ENCODE results near the gene ACOT8. TPM values are rescaled to one million over a fixed set of nuclear protein-coding genes. Genes with fewer than 3 reads are reported as not detected.
A peak's percentile ranks its signal among the peaks of the same experiment; 100 is the strongest.
"Not testable (repeated sequence)": the region's sequence is repeated elsewhere in the genome, so short reads cannot be mapped to it uniquely, and the experiment has no call there.

ACOT8 gene
- polyA plus RNA-seq, 6 donors from 2014 or later: 35.4 to 46.7 (median 38.7) TPM

DNA sequence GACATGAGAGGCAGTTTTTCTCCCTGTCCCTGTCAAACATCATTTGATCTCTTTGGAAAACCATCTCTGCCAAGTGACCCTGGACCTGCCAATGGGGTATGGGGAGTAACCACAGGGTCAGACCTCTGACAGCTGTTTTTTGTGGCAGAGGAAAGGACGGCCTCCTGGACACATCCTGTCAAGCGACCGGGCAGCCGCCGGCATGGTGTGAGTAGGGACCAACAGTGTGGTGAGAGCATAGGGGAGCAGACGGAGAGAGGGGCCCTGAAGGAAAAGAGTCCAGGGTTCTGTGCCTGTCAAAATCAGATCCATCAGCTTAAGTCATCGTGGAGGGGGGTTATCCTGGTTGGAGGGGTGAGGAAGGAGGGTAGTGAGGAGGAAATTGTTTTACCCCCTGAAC lies 55.3 kb downstream of the ACOT8 start:
- DNase-seq (no peak), ATAC-seq (ENCODE audit: low read depth in 2 of 2) (no peak)
- Mint-ChIP-seq H3K27ac (peak overlapping the region in 1 of 6 donors; percentile 44), H3K27me3 (no peaks in the 10 kb centered on the region), H3K4me1 (peaks cover 5 to 15% (median 15%) of the 10 kb centered on the region in 3 donors), H3K36me3 (peaks cover 9 to 25% of the 10 kb centered on the region in 2 donors), H3K9me3 (no peaks in the 10 kb centered on the region), H3K4me3 (no peak overlapping the region)

DNA sequence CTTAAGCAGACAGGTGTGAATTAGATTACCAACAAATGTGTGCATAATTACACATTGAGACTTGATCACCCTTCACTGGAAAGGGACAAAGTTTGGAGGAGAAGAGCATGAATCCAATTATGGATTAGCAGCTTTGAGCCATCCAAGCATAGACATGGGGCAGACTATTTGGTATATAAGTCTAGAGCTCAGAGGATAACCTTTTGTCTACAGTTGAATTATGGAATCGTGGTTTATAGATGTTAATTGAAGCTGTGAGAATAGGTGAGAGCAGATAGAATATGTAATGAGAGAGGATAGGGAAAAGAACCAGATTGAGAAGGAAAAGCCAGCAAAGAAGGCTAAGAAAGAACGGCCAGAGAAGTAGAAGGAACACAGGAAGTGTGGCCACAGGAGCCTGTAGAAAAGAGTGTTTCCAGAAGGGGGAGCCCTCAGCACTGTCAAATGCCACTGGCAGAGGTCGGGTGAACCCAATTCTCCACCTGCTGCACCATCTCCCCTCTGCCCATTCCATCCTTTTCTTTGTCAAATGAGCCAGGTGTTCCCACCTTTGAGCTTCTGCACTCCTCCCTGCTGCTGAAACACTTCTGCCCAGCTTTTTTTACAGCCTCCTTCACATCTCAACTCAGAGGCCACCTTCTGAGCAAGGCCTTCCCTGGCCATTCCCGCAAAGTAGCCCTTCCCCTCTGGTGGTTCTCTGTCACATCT lies 58.1 kb downstream of the ACOT8 start:
- H3K9me3 Mint-ChIP-seq: no peaks in the 10 kb centered on the region
- no peaks in the 10 kb centered on the region for H3K27me3 Mint-ChIP-seq
- peak; percentile 51 for DNase-seq
- H3K27ac Mint-ChIP-seq: peak overlapping the region in 4 of 6 donors; percentile 1 to 87 (median 60)
- H3K4me1 Mint-ChIP-seq: peaks cover 5 to 22% (median 15%) of the 10 kb centered on the region in 3 donors
- H3K4me3 Mint-ChIP-seq: peak overlapping the region in 1 of 8 donors; percentile 22
- peak; percentile 84 to 92 for ATAC-seq (ENCODE audit: low read depth in 2 of 2)
- peaks cover 12 to 25% of the 10 kb centered on the region in 2 donors for H3K36me3 Mint-ChIP-seq

DNA sequence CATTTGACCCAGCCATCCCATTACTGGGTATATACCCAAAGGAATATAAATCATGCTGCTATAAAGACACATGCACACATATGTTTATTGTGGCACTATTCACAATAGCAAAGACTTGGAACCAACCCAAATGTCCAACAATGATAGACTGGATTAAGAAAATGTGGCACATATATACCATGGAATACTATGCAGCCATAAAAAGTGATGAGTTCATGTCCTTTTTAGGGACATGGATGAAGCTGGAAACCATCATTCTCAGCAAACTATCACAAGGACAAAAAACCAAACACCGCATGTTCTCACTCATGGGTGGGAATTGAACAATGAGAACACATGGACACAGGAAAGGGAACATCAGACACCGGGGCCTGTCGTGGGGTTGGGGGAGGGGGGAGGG lies 59.2 kb downstream of the ACOT8 start:
- H3K9me3 Mint-ChIP-seq; ATAC-seq (ENCODE audit: low read depth in 2 of 2); H3K4me3 Mint-ChIP-seq; H3K27ac Mint-ChIP-seq; DNase-seq; H3K27me3 Mint-ChIP-seq: not testable (repeated sequence)
- H3K36me3 Mint-ChIP-seq: peaks cover 12 to 18% of the 10 kb centered on the region in 2 donors
- H3K4me1 Mint-ChIP-seq: peaks cover 6 to 25% (median 19%) of the 10 kb centered on the region in 3 donors

DNA sequence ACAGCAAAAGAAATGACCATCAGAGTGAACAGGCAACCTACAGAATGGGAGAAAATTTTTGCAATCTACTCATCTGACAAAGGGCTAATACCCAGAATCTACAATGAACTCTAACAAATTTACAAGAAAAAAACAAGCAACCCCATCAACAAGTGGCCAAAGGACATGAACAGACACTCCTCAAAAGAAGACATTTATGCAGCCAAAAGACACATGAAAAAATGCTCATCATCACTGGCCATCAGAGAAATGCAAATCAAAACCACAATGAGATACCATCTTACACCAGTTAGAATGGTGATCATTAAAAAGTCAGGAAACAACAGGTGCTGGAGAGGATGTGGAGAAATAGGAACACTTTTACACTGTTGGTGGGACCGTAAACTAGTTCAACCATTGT lies 59.7 kb downstream of the ACOT8 start:
- not testable (repeated sequence) for ATAC-seq (ENCODE audit: low read depth in 2 of 2); H3K27ac Mint-ChIP-seq; H3K9me3 Mint-ChIP-seq; H3K4me3 Mint-ChIP-seq; DNase-seq; H3K27me3 Mint-ChIP-seq
- peaks cover 12 to 18% of the 10 kb centered on the region in 2 donors for H3K36me3 Mint-ChIP-seq
- peaks cover 10 to 29% (median 24%) of the 10 kb centered on the region in 3 donors for H3K4me1 Mint-ChIP-seq

DNA sequence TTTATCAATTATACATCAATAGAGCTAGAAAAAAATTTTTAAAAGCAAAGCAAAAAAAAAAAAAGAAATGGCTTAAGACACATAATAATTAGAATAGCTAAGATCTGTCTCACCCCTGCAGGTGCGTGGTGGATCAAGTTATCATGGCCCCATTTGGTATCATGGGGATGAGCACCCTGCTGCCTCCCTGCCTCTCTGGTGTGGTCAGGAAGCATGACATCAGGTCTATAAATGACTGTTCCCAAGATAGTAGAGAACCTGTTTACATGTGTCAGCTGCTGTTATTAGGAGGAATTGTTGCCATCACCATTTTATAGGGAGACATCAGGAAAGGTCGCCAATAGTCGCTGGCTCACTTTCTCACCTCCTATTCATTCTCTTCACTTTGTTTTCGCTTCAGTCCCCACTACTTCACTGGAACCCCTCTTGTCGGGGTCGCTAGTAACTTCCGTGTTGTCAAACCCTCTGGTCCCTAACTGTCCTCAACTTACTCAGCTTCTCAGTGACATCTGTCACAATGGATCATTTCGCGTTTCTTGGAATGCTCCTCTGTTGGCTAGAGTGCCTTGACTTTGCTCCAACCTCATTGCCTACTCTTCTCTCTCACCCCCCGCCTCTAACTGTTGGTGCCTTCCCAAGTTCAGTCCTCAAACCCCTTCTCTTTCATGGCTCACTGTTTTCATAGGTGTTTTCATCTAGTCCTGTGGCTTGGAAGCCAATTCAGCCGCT lies 60.7 kb downstream of the ACOT8 start:
- Mint-ChIP-seq H3K36me3 (peaks cover 12 to 18% of the 10 kb centered on the region in 2 donors), H3K4me3 (peak overlapping the region in 1 of 8 donors; percentile 33), H3K9me3 (no peaks in the 10 kb centered on the region), H3K27ac (peak overlapping the region in 2 of 6 donors; percentile 20 to 80), H3K4me1 (peaks cover 16 to 37% (median 31%) of the 10 kb centered on the region in 3 donors), H3K27me3 (no peaks in the 10 kb centered on the region)
- DNase-seq (no peak), ATAC-seq (ENCODE audit: low read depth in 2 of 2) (no peak)

DNA sequence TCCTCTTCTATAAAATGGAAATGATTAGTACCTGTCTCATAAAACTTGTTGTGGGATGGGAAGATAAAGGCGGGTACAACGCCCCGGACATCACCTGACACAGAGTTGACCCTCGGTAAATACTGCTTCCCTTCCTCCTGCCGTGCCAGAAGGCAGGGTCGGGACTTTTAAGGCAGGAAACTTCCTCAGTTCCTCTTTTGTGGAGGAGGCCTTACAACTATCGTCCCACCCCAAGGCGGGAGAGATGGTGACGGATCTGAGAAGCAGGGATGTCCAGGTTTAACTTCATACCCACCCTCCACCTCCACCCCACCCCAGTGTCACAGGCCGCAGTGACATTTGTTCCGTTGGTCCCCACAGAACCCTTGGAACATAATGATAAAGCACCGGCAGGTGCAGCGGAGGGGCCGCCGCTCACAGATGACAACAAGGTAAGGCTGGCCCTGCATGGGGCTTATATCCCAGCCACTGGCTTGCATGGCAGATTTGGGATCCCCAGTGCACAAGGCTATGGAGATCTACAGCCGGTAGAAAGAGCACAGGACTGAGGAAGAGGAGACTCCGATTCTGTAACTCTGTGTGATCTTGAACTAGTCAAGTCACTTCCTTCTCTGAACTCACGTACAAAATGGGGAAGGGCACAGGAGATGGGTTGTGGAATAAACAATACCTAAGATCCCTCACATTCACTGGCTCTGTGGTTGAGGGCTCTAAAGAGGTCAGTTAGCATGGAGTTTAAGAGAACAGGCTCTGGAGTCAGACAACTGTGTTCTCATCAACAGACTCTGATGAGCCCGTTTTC lies 64.7 kb downstream of the ACOT8 start:
- peaks cover 8 to 18% of the 10 kb centered on the region in 2 donors for H3K36me3 Mint-ChIP-seq
- no peaks in the 10 kb centered on the region for H3K9me3 Mint-ChIP-seq
- H3K27ac Mint-ChIP-seq: peak overlapping the region; percentile 93 to 98 (median 96)
- ATAC-seq (ENCODE audit: low read depth in 2 of 2) (peak; percentile 31 to 37), DNase-seq (peak; percentile 41)
- H3K4me3 Mint-ChIP-seq: peak overlapping the region; percentile 75 to 100 (median 97)
- H3K27me3 Mint-ChIP-seq: no peaks in the 10 kb centered on the region
- peaks cover 12 to 27% (median 20%) of the 10 kb centered on the region in 3 donors for H3K4me1 Mint-ChIP-seq

Other genes starting within 250 kb of the ACOT8 start
- gene WFDC10A, start 227.7 kb downstream of the ACOT8 start, polyA plus RNA-seq (ENCODE audit: low read depth in 6 of 6): not detected
- not detected for gene WFDC9, start 226.1 kb downstream of the ACOT8 start, polyA plus RNA-seq (ENCODE audit: low read depth in 6 of 6)
- gene WFDC11, start 187.2 kb downstream of the ACOT8 start, polyA plus RNA-seq (ENCODE audit: low read depth in 6 of 6): not detected
- not detected for gene WFDC13, start 155.4 kb downstream of the ACOT8 start, polyA plus RNA-seq (ENCODE audit: low read depth in 6 of 6)
- not detected for gene WFDC10B, start 152.4 kb downstream of the ACOT8 start, polyA plus RNA-seq (ENCODE audit: low read depth in 6 of 6)
- gene SPINT4, start 135.0 kb downstream of the ACOT8 start, polyA plus RNA-seq (ENCODE audit: low read depth in 6 of 6): not detected
- not detected for gene WFDC3, start 65.5 kb downstream of the ACOT8 start, polyA plus RNA-seq (ENCODE audit: low read depth in 6 of 6)
- 10 to 100 TPM; 27.9 to 44.5 (median 37.7) TPM for gene DNTTIP1, start 65.4 kb downstream of the ACOT8 start, polyA plus RNA-seq (ENCODE audit: low read depth in 6 of 6)
- gene UBE2C, start 44.7 kb downstream of the ACOT8 start, polyA plus RNA-seq (ENCODE audit: low read depth in 6 of 6): under 1 TPM in 1 of 6 donors, not detected in 5; 0.53 TPM
- gene TNNC2, start 30.1 kb downstream of the ACOT8 start, polyA plus RNA-seq (ENCODE audit: low read depth in 6 of 6): 1 to 10 TPM in 1 of 6 donors, under 1 TPM in 2, not detected in 3; 0.64 to 1.2 (median 0.69) TPM
- gene SNX21, start 23.6 kb downstream of the ACOT8 start, polyA plus RNA-seq (ENCODE audit: low read depth in 6 of 6): 1 to 10 TPM in 3 of 6 donors, under 1 TPM in 2, not detected in 1; 0.45 to 1.9 (median 1.1) TPM
- gene ZSWIM3, start 222 bp upstream of the ACOT8 start, polyA plus RNA-seq (ENCODE audit: low read depth in 6 of 6): 1 to 10 TPM in 5 of 6 donors, not detected in 1; 1.3 to 2.9 (median 1.8) TPM
- 10 to 100 TPM in 1 of 6 donors, 1 to 10 TPM in 4, not detected in 1; 3.0 to 11.6 (median 4.7) TPM for gene ZSWIM1, start 23.8 kb upstream of the ACOT8 start, polyA plus RNA-seq (ENCODE audit: low read depth in 6 of 6)
- not detected for gene SPATA25, start 30.2 kb upstream of the ACOT8 start, polyA plus RNA-seq (ENCODE audit: low read depth in 6 of 6)
- 1 to 10 TPM in 3 of 6 donors, under 1 TPM in 2, not detected in 1; 0.69 to 2.4 (median 1.1) TPM for gene NEURL2, start 33.8 kb upstream of the ACOT8 start, polyA plus RNA-seq (ENCODE audit: low read depth in 6 of 6)
- gene CTSA, start 33.9 kb upstream of the ACOT8 start, polyA plus RNA-seq (ENCODE audit: low read depth in 6 of 6): 10 to 100 TPM; 28.6 to 46.5 (median 42.3) TPM
- 10 to 100 TPM in 1 of 6 donors, 1 to 10 TPM in 4, under 1 TPM in 1; 0.66 to 10.2 (median 5.1) TPM for gene PLTP, start 54.8 kb upstream of the ACOT8 start, polyA plus RNA-seq (ENCODE audit: low read depth in 6 of 6)
- 100 to 1,000 TPM in 1 of 6 donors, 10 to 100 TPM in 5; 76.3 to 123 (median 91.4) TPM for gene PCIF1, start 77.3 kb upstream of the ACOT8 start, polyA plus RNA-seq (ENCODE audit: low read depth in 6 of 6)
- gene ZNF335, start 114.8 kb upstream of the ACOT8 start, polyA plus RNA-seq (ENCODE audit: low read depth in 6 of 6): 10 to 100 TPM; 10.4 to 24.3 (median 15.5) TPM
- under 1 TPM in 2 of 6 donors, not detected in 4; 0.19 to 0.25 TPM for gene MMP9, start 151.5 kb upstream of the ACOT8 start, polyA plus RNA-seq (ENCODE audit: low read depth in 6 of 6)
- not detected for gene SLC12A5, start 171.8 kb upstream of the ACOT8 start, polyA plus RNA-seq (ENCODE audit: low read depth in 6 of 6)
- gene NCOA5, start 232.6 kb upstream of the ACOT8 start, polyA plus RNA-seq (ENCODE audit: low read depth in 6 of 6): 10 to 100 TPM; 13.8 to 39.3 (median 27.3) TPM